ENCODE data around the gene LRP3.
"Not testable (repeated sequence)": the region's sequence is repeated elsewhere in the genome, so short reads cannot be mapped to it uniquely, and the experiment has no call there.

Gene LRP3

DNA sequence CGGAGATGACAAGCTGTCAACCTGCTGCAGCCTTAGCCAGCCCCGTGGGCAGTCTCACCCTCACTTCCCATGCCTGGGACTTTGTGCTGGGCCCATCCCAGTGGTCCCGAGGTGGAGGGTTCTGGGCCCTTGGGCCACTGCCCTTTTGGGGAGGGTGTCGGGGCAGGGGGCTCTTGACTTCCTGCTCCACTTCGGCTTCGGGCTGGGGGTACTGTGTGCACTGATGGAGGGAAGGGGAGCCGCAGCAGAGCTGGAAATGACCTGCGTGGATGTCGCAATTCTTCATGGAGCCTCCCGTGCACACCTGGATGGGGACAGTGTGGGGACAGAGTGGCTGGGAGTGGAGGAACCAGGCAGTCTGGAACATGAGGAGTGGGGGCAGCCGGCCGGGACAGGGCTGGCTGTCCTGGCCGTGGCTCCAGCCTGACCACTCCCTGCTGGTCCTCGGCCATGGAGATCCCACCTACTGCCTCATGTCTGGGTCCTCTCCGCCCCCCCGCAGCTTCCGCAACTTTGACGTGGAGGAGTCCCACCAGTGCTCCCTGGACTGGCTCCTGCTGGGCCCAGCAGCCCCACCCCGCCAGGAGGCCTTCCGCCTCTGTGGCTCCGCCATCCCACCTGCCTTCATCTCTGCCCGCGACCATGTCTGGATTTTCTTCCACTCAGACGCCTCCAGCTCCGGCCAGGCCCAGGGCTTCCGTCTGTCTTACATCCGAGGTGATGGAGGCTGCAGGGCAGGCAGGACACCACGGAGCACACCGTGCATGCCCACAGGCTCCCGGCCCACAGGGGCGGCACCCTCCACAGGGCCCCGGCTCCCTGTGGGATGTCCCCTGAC, 10.2 kb downstream of the LRP3 start:
- no peak for DNase-seq

- DNase-seq: no peak
Observed at GRCh38 chr19:33205110-33205509, 11.0 kb downstream of the LRP3 start.

DNA sequence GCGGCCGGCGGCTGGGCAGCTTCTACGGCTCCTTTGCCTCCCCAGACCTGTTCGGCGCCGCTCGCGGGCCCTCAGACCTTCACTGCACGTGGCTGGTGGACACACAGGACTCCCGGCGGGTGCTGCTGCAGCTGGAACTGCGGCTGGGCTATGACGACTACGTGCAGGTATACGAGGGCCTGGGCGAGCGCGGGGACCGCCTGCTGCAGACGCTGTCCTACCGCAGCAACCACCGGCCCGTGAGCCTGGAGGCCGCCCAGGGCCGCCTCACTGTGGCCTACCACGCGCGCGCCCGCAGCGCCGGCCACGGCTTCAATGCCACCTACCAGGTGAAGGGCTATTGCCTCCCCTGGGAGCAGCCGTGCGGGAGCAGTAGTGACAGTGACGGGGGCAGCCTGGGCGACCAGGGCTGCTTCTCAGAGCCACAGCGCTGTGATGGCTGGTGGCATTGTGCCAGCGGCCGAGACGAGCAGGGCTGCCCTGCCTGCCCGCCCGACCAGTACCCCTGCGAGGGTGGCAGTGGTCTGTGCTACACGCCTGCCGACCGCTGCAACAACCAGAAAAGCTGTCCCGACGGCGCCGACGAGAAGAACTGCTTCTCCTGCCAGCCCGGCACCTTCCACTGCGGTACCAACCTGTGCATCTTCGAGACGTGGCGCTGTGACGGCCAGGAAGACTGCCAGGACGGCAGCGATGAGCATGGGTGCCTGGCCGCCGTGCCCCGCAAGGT, 11.6 kb downstream of the LRP3 start:
- no peak for DNase-seq

GRCh38 chr19:33206261-33207039, 12.3 kb downstream of the LRP3 start:
- no peak for DNase-seq

DNA sequence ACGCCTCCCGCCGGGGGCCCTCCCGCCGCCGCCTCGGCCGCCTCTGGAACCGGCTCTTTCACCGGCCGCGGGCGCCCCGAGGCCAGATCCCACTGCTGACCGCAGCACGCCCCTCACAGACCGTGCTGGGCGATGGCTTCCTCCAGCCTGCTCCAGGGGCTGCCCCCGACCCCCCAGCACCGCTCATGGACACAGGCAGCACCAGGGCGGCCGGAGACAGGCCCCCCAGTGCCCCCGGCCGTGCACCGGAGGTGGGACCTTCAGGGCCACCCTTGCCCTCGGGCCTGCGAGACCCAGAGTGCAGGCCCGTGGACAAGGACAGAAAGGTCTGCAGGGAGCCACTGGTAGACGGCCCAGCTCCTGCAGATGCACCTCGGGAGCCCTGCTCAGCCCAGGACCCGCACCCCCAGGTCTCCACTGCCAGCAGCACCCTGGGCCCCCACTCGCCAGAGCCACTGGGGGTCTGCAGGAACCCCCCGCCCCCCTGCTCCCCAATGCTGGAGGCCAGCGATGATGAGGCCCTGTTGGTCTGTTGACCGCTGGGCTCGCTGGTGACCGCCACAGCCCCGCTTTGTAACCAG, 13.0 kb downstream of the LRP3 start:
- no peak for DNase-seq

DNA sequence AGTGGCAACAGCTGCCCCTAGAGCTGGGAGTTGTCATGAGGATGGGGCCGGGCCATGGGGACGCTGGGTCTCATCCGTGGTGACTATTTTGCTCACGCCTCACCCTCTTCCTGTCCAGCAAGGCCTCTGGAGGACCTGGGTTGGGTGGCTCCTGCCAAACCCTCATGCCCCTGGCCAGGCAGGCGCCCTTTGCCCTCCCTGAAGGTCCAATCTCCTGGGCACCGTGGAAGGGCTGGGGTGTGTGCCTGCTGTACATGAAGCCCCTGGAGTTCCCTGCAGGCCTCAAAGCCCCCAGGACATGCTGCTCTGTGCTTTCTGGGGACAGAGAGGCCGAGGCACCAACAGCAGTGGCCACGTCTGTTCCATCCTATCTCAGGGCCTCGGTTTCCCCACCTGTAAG, 13.8 kb downstream of the LRP3 start:
- no peak for DNase-seq

- DNase-seq: no peak
Observed at GRCh38 chr19:33208371-33208895, 14.3 kb downstream of the LRP3 start.

GRCh38 chr19:33208904-33209849, 15.0 kb downstream of the LRP3 start:
- DNase-seq: no peak

- not testable (repeated sequence) for DNase-seq
Observed at GRCh38 chr19:33209850-33210230, 15.7 kb downstream of the LRP3 start.

DNA sequence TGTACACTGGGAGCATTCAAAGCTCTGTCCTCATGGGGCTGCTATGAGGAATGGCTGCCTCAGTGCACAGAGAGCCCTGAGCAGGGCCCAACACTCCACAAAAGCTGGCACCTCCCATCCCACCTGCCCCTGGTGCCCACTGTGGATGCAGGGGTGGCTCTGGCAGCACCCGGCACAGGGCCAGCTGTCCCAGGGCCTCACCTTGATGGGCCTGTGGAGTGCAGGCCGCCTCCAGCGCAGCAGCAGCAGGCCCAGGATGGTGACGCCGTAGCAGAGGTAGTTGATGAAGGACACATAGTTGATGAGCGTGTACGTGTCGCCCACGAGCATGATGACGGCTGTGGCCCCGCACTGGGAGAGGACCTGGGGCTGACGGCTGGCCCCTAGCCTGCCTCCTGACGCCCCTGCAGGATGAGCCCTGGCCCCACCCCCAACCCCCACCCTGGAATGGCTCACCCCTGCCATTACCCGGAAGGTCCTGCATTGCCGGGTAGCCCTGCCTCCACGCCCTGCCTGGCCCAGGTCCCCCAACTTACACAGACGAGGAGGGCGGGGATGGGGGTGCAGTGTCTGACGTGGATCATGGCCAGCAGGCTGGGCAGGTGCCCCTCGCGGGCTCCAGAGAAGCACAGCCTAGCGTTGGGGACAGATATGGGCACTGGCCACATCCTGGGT, 16.3 kb downstream of the LRP3 start:
- no peak for DNase-seq

DNA sequence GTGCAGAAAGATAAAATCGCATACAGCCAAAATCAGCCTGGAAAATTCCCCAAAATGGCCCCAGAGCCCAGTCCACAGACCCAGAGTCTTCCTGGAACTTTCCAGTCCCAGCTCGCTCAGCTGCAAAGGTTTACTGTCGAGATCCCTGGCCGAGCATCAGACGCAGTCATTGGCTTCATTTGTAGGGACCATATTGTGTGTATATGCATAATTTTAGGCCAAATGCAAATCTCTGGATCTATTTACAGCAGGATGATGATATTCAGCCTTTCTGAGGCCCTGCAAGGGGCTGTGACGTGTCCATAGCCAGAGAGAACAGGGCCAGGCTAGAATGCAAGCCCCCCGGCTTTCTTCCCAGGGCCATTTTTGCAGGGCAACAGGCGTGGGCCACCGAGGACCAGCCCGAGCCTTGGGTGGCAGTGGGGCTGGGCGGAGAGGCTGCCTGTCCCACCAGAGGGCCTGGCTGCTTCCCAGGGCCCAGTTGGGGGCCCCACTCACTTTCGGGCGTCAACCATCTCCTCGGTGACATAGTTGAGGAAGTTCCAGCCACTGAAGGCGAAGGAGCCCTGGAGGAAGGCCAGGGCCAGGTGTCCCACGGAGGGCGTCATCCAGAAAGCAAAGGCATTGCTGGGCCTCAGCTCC, 17.8 kb downstream of the LRP3 start:
- DNase-seq: no peak

DNA sequence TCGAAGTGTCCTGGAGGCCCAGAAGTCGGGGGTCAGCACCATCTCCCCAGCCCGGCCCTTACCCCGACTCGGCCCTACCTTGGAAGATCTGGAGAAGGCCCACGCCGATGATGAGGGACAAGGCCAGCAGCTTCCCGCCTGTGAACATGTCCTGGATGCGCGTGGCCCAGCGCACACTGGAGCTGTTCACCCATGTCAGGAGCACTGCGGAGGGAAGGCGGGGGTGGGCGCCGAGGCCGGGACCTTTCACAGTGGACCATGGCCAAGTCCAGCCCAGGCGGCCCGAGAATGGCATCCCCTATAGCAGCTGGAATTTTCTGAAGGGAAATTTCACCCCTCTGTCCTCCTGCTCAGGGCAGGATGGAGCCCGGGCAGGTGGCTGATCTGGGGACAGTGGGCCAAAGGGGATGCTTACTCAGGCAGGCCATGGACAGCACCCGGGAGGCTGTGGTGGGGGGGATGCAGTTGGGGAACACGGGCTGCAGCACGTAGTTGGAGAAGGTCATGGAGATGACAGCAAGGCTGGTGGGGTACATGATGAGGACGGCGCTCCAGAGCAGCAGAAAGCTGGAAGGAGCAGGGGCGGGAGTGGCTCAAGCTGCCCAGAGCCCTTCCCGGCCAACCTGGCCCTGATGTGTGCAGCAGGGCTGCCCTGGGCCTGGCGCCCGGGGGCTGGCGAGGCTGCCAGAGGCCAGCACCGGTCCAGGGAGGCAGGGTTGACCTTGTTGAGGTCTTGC, 18.5 kb downstream of the LRP3 start:
- DNase-seq: no peak

DNA sequence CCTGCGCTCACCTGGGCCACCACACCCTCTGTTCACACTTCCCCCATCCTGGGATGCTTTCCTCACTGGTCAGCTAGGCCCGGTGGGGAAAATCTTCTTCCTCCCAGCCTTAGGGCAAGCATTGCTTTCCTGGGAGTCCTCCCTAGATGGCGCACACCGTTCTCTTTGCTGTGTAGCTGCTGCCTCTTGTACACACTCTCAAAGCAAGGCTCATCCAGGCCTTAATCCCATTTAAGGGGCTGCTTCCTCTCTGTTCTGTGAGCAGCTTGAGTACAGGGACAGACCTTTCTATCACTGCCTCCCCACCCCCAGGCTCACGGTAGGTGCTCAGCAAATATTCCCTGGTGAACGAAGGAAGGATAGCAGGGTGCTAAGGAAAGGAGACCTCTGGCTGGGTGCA, 20.5 kb downstream of the LRP3 start:
- no peak for DNase-seq

DNA sequence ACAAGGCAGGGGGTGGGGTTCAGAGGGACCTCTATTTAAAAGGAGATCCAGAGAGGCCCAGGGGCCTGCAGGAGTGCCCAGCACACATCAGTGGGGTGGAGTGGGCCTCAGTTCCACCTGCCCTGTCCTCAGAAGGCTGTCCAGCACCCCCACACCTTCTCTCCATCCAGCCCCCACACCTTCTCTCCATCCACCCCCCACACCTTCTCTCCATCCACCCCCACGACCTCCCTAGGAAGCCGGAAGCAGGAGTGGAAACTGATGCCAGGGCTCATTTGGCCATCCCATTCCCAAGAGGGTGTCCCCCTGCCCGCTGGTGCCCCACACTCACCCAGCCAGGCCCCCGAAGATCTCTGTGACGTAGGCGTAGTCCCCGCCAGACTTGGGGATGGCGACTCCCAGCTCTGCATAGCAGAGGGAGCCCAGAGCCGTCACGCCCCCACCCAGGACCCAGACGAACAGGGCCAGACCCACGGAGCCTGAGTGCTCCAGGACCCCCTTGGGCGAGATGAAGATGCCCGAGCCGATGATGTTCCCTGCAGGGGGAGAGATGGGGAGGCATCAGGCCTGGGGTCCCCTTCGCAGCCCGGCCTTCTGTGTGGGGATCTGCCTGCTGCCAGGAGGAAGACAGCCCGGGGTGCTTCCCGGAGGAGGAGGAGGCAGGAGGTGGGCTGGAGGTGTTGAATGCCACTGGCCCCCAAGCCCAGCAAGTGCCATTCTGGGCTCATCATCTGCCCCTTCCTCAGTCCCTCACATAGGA, 21.5 kb downstream of the LRP3 start:
- DNase-seq: no peak

- DNase-seq: no peak
Observed at GRCh38 chr19:33216198-33216830, 22.2 kb downstream of the LRP3 start.

- DNase-seq: no peak
Observed at GRCh38 chr19:33217881-33218280, 23.8 kb downstream of the LRP3 start.

- DNase-seq: no peak
Observed at GRCh38 chr19:33219261-33219815, 25.2 kb downstream of the LRP3 start.

GRCh38 chr19:33220115-33220514, 26.0 kb downstream of the LRP3 start:
- no peak for DNase-seq

Measured in CD4-positive, alpha-beta T cell treated with Interferon gamma for 1 hour (primary cell).